B cell (primary cell): ENCODE results near the gene NPTX2. TPM values are rescaled to one million over a fixed set of nuclear protein-coding genes. Genes with fewer than 3 reads are reported as not detected.

Experiments used
- ATAC-seq: fragments of 200-7000 bp; cut with Tn5 transposase; one replicate; pipeline ENCODE4 v1.10.0; 2021; ENCODE audit warnings: low read depth, mild to moderate bottlenecking, moderate number of reproducible peaks, moderate library complexity
- CTCF ChIA-PET: fragments of 350-600 bp; sonication (Branson Sonifier 250); formaldehyde crosslinking; loops from one replicate; lab custom pipeline; 2021; ENCODE audit warnings: antibody characterized with exemption, inconsistent platforms; lab: Charles Lee
- POLR2A ChIA-PET: fragments of 350-600 bp; sonication (Branson Sonifier 250); formaldehyde crosslinking; loops from one replicate; lab custom pipeline; 2021; ENCODE audit warnings: antibody characterized with exemption; lab: Charles Lee
- DNase-seq: peaks from one replicate; pipeline ENCODE4 v3.0.0; 2013
- H2AFZ ChIP-seq: 2 replicates; pipeline ENCODE4 v1.6.1; 2012; ENCODE audit warnings: mild to moderate bottlenecking, low read depth, low read length; ENCODE audit not compliant: insufficient read depth, poor library complexity, severe bottlenecking
- H3K27ac ChIP-seq, 2 donors: 1 replicate in 1 of 2; 2 replicates in 1 of 2; pipeline ENCODE4 v1.5.1; 2012 to 2013; ENCODE audit warnings: low read length in 2 of 2, mild to moderate bottlenecking in 2 of 2, moderate library complexity in 1 of 2
- H3K27me3 ChIP-seq, 4 experiments: fragments of 200-600 bp in 1 of 4; sonication (generic) in 1 of 4; replicated peaks in 1 of 4; 1 replicate in 2 of 4; 2 replicates in 2 of 4; pipeline versions ENCODE4 v1.6.1 to v1.7.0; 2013 to 2016; ENCODE audit warnings: low read length in 3 of 4, mild to moderate bottlenecking in 2 of 4, mixed read lengths in 1 of 4, moderate library complexity in 1 of 4; ENCODE audit not compliant: insufficient read depth in 4 of 4, control insufficient read depth in 3 of 4; ENCODE audit errors: control extremely low read depth in 1 of 4
- H3K36me3 ChIP-seq, 2 experiments: replicated peaks in 1 of 2; 1 replicate in 1 of 2; 2 replicates in 1 of 2; pipeline versions ENCODE4 v1.6.1 to v1.7.1; 2013; ENCODE audit warnings: low read length in 1 of 2; ENCODE audit not compliant: insufficient read depth in 2 of 2, control insufficient read depth in 1 of 2; ENCODE audit errors: control extremely low read depth in 1 of 2, extremely low read depth in 1 of 2
- H3K4me1 ChIP-seq, 2 donors: fragments of 200-600 bp in 1 of 2; sonication (generic) in 1 of 2; 1 replicate in 1 of 2; 2 replicates in 1 of 2; pipeline versions ENCODE4 v1.5.1 to v1.6.1; 2013 to 2017; ENCODE audit warnings: low read length in 2 of 2; ENCODE audit not compliant: control insufficient read depth in 2 of 2, insufficient read depth in 2 of 2
- H3K4me2 ChIP-seq: replicated peaks from 2 replicates; pipeline ENCODE3; 2012; ENCODE audit warnings: mild to moderate bottlenecking, low read depth, low read length; ENCODE audit not compliant: poor library complexity, severe bottlenecking
- H3K4me3 ChIP-seq, 5 experiments: fragments of 200-600 bp in 1 of 5; sonication (generic) in 1 of 5; 1 replicate in 3 of 5; 2 replicates in 2 of 5; pipeline versions ENCODE4 v1.5.1 to v1.7.0; 2011 to 2016; ENCODE audit warnings: low read length in 4 of 5, mild to moderate bottlenecking in 4 of 5, low read depth in 2 of 5, control low read depth in 1 of 5, moderate library complexity in 1 of 5; ENCODE audit not compliant: insufficient read depth in 1 of 5; ENCODE audit errors: control extremely low read depth in 1 of 5, extremely low read depth in 1 of 5
- H3K79me2 ChIP-seq: fragments of 200-600 bp; sonication (generic); one replicate; pipeline ENCODE4 v1.6.0; 2016; ENCODE audit warnings: low read length; ENCODE audit not compliant: control insufficient read depth, insufficient read depth
- H3K9ac ChIP-seq: fragments of 200-600 bp; sonication (generic); 2 replicates; pipeline ENCODE4 v1.6.1; 2017; ENCODE audit warnings: mild to moderate bottlenecking, low read length, moderate library complexity
- H3K9me3 ChIP-seq, 3 donors: one replicate each; pipeline versions ENCODE4 v1.6.1 to v1.7.1; 2013; ENCODE audit warnings: low read length in 2 of 3; ENCODE audit not compliant: control insufficient read depth in 2 of 3, insufficient read depth in 1 of 3; ENCODE audit errors: control extremely low read depth in 1 of 3
- H4K20me1 ChIP-seq: 2 replicates; pipeline ENCODE4 v1.6.0; 2012; ENCODE audit warnings: mild to moderate bottlenecking, low read length; ENCODE audit not compliant: insufficient read depth, control insufficient read depth, poor library complexity, severe bottlenecking
- H3K27ac Mint-ChIP-seq: one replicate; pipeline ENCODE4 v1.8.0; 2021; ENCODE audit warnings: mixed read lengths
- H3K27me3 Mint-ChIP-seq: one replicate; pipeline ENCODE4 v1.8.0; 2021; ENCODE audit warnings: mixed read lengths
- H3K4me1 Mint-ChIP-seq: one replicate; pipeline ENCODE4 v1.8.0; 2021; ENCODE audit warnings: mixed read lengths
- H3K4me3 Mint-ChIP-seq: one replicate; pipeline ENCODE4 v1.8.0; 2021; ENCODE audit warnings: mixed read lengths
- H3K9me3 Mint-ChIP-seq: one replicate; pipeline ENCODE4 v1.8.0; 2022; ENCODE audit warnings: mixed read lengths; ENCODE audit not compliant: insufficient read depth
- CTCF ChIP-seq: fragments of 200-600 bp; IDR thresholded peaks from one replicate; pipeline ENCODE4 v1.8.0; 2022; ENCODE audit warnings: antibody characterized with exemption, mild to moderate bottlenecking
- EZH2 ChIP-seq: IDR thresholded peaks from 2 replicates; pipeline ENCODE4 v1.6.1; 2012; ENCODE audit warnings: borderline replicate concordance, low read depth, mild to moderate bottlenecking, moderate library complexity, low read length; ENCODE audit not compliant: insufficient read depth, poor library complexity, severe bottlenecking
- WGBS: methylation state at CpG from one replicate; pipeline ENCODE4 v1.1.5; 2013; ENCODE audit warnings: missing lambda C conversion rate; ENCODE audit not compliant: insufficient coverage; 5-methylcytosine and 5-hydroxymethylcytosine counted together
- intact Hi-C: fragments of 100-400 bp; cut with micrococcal nuclease; formaldehyde crosslinking; loops from one replicate; pipeline ENCODE4 v1.10.0; 2022
- polyA plus RNA-seq: library from polyadenylated mRNA; depleted of rRNA; stranded (reverse); fragments of >200 nt; gene quantifications from 2 replicates; pipeline ENCODE4 v1.2.3, GENCODE V29; 2012
- total RNA-seq, 2 donors: library from RNA; stranded (reverse); fragments of 120-200 nt in 1 of 2; gene quantifications; 1 replicate in 1 of 2; 2 replicates in 1 of 2; pipeline versions ENCODE4 v1.2.3 to v1.2.4, GENCODE V29; 2013 to 2022

Gene NPTX2
- total and polyA plus RNA-seq, 2 donors (not counting 1 experiment from before 2014, with no cell fraction given): not detected

DNA sequence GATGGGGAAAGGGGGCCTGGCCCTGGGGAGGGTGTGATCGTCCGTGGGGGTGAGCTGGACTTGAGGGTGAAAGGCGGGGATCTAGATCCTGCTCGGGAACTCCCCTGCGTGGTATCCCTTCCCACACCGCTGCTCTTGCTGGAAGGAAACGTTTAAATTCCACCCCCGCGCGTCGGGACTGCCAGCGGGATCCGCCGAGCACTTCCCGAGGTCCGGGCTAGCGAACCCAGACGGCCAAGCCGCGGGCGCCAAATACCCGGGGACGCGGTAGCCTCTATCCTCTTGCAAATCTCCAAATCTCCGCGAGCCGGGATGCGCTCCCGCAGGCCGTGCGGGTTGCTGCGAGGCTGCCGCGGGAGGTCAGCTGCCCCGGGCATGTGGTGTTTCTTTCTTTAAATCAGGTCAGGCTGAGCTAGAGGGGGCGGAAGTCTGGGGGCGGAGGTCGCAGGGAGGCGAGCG lies 904 bp downstream of the NPTX2 start:
- Histone ChIP-seq H3K9me3 (peaks cover 0 to 9% (median 0%) of the 10 kb centered on the region in 3 donors), H3K4me3 (no peak overlapping the region), H3K4me1 (no peaks in the 10 kb centered on the region), H3K27ac (no peak overlapping the region), H3K27me3 (peaks cover 0 to 50% (median 8%) of the 10 kb centered on the region in 4 experiments), H3K4me2 (no peak overlapping the region), H4K20me1 (no peaks in the 10 kb centered on the region), H3K36me3 (no peaks in the 10 kb centered on the region), H2AFZ (no peak overlapping the region), H3K79me2 (no peaks in the 10 kb centered on the region), H3K9ac (no peak overlapping the region)
- peaks cover 2% of the 10 kb centered on the region for H3K4me1 Mint-ChIP-seq
- no peaks in the 10 kb centered on the region for H3K9me3 Mint-ChIP-seq
- WGBS: 7% methylated on average over 38 of the region's 40 CpGs
- intact Hi-C loops: no loop called here
- H3K27ac Mint-ChIP-seq: no peak overlapping the region
- ChIA-PET POLR2A (no interaction called here), CTCF (interaction anchor here (0.6 kb wide), 1 partner anchor 917 kb away, joined by 6 read pairs; no protein-coding TSS in a partner anchor)
- peaks cover 59% of the 10 kb centered on the region for H3K27me3 Mint-ChIP-seq
- no peak for DNase-seq
- H3K4me3 Mint-ChIP-seq: no peak overlapping the region
- TF ChIP-seq CTCF (no peak), EZH2 (no peak)
- no peak for ATAC-seq

DNA sequence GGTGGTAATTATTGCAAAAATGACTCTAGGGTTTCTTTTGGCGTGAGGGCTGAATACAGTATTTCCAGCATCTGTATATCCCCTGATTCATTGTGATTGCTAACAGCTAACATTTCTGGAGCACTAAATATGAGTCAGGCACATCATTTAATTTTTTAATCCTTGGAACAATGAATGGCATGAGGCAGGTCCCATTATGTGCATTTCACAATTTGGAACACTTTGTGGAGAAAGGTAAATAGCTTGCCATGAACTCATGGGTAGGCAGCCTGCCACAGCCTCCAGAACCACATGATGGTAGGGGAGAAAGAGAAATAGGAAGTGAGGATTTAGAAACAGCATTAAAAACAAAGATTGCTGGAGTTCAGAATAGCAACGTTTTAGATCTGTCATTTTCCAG lies 1.7 kb downstream of the NPTX2 start:
- Histone ChIP-seq H3K27me3 (peaks cover 0 to 46% (median 8%) of the 10 kb centered on the region in 4 experiments), H4K20me1 (no peaks in the 10 kb centered on the region), H3K36me3 (no peaks in the 10 kb centered on the region), H3K4me2 (no peak overlapping the region), H3K9me3 (peaks cover 0 to 9% (median 0%) of the 10 kb centered on the region in 3 donors), H3K4me3 (no peak overlapping the region), H2AFZ (no peak overlapping the region), H3K27ac (no peak overlapping the region), H3K9ac (no peak overlapping the region), H3K79me2 (no peaks in the 10 kb centered on the region), H3K4me1 (no peaks in the 10 kb centered on the region)
- DNase-seq: no peak
- no peaks in the 10 kb centered on the region for H3K9me3 Mint-ChIP-seq
- no peak for ATAC-seq
- H3K4me1 Mint-ChIP-seq: peaks cover 2% of the 10 kb centered on the region
- CTCF ChIA-PET: no interaction called here
- peaks cover 53% of the 10 kb centered on the region for H3K27me3 Mint-ChIP-seq
- TF ChIP-seq EZH2 (no peak), CTCF (no peak)
- intact Hi-C loops: no loop called here
- POLR2A ChIA-PET: no interaction called here
- H3K27ac Mint-ChIP-seq: no peak overlapping the region
- WGBS: 0% methylated on average over 1 of the region's 2 CpGs
- H3K4me3 Mint-ChIP-seq: peak overlapping the region; percentile 13
